ENCODE measurements around the gene PWWP2B. TPM values are rescaled to one million over a fixed set of nuclear protein-coding genes. Genes with fewer than 3 reads are reported as not detected.
A peak's percentile ranks its signal among the peaks of the same experiment; 100 is the strongest.

PWWP2B gene
- total and polyA plus RNA-seq, 2 of the 13 experiments (the other 11 are each of a cell fraction or from before 2014, with no cell fraction given): 2.3 to 4.7 TPM

DNA sequence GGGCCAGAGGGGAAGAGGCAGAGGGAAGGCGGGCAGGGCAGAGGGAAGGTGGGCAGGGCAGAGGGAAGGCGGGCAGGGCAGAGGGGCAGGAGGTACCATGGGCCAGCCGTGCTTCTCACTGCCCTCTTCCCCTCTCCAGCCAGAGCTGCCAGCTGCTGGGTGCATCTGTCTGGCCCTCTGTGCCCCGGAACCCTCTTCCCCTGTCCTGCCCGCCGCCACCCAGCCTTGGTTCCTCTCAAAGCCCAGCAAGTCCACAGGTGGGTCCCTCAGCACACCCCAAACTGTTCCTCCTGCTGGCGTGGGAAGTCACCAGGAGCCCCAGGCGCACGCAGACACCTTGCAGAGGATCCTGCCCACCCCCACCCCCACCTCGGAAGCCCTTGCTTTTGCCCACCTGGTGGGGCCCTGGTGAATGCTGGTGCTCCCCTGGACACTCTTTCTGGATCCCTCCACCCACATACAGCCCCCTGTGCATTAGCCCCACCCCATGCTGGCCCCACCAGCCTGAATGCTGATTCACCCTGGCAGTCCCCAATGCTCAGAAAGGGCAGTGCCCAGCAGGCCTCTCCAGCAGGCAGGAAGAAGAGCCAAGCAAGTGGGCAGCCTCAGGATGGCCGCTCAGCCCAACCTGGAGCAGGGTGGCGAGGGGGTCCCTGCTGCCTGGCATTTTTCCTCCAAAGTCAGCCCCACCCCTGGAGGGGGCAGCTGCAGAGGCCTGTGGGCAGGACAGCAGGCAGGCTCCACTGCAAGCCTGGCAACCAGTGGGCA, 1.9 kb upstream of the PWWP2B start (continued):
- TF ChIP-seq, protein P1, sequence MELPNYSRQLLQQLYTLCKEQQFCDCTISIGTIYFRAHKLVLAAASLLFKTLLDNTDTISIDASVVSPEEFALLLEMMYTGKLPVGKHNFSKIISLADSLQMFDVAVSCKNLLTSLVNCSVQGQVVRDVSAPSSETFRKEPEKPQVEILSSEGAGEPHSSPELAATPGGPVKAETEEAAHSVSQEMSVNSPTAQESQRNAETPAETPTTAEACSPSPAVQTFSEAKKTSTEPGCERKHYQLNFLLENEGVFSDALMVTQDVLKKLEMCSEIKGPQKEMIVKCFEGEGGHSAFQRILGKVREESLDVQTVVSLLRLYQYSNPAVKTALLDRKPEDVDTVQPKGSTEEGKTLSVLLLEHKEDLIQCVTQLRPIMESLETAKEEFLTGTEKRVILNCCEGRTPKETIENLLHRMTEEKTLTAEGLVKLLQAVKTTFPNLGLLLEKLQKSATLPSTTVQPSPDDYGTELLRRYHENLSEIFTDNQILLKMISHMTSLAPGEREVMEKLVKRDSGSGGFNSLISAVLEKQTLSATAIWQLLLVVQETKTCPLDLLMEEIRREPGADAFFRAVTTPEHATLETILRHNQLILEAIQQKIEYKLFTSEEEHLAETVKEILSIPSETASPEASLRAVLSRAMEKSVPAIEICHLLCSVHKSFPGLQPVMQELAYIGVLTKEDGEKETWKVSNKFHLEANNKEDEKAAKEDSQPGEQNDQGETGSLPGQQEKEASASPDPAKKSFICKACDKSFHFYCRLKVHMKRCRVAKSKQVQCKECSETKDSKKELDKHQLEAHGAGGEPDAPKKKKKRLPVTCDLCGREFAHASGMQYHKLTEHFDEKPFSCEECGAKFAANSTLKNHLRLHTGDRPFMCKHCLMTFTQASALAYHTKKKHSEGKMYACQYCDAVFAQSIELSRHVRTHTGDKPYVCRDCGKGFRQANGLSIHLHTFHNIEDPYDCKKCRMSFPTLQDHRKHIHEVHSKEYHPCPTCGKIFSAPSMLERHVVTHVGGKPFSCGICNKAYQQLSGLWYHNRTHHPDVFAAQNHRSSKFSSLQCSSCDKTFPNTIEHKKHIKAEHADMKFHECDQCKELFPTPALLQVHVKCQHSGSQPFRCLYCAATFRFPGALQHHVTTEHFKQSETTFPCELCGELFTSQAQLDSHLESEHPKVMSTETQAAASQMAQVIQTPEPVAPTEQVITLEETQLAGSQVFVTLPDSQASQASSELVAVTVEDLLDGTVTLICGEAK (IDR thresholded peaks at IDR 0.05): no peak
- TF ChIP-seq, protein P1 (CRISPR knock-in tag; IDR thresholded peaks at IDR 0.05): no peak
- no peak for TF ChIP-seq NR2F2 (IDR thresholded peaks at IDR 0.05; ENCODE audit: borderline replicate concordance, low read depth)
- no peak for TF ChIP-seq ATF7 (IDR thresholded peaks at IDR 0.05)
- TF ChIP-seq ATF7 (CRISPR knock-in tag; IDR thresholded peaks at IDR 0.05): no peak
- no peak for TF ChIP-seq ZNF737 (CRISPR knock-in tag; IDR thresholded peaks at IDR 0.05; ENCODE audit: borderline replicate concordance)
- TF ChIP-seq, protein P2, sequence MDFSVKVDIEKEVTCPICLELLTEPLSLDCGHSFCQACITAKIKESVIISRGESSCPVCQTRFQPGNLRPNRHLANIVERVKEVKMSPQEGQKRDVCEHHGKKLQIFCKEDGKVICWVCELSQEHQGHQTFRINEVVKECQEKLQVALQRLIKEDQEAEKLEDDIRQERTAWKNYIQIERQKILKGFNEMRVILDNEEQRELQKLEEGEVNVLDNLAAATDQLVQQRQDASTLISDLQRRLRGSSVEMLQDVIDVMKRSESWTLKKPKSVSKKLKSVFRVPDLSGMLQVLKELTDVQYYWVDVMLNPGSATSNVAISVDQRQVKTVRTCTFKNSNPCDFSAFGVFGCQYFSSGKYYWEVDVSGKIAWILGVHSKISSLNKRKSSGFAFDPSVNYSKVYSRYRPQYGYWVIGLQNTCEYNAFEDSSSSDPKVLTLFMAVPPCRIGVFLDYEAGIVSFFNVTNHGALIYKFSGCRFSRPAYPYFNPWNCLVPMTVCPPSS (IDR thresholded peaks at IDR 0.05): no peak
- no peak for TF ChIP-seq ZBTB8A (CRISPR knock-in tag; IDR thresholded peaks at IDR 0.05; ENCODE audit: borderline replicate concordance, low read depth)
- TF ChIP-seq HNRNPL (IDR thresholded peaks at IDR 0.05; ENCODE audit: low read depth, low read length): peak; percentile 85; the same call in 1 of the 2 replicates
